GM11168 (cell line): ENCODE measurements around the gene UBA7.

ENCODE experiments used
- in situ Hi-C: fragments of 300-500 bp; cut with MboI; formaldehyde crosslinking; loops from one replicate; pipeline ENCODE4 v1.12.0; 2022; ENCODE audit warnings: low sequenced_read_pairs; ENCODE audit not compliant: unreplicated experiment

The UBA7 gene

DNA sequence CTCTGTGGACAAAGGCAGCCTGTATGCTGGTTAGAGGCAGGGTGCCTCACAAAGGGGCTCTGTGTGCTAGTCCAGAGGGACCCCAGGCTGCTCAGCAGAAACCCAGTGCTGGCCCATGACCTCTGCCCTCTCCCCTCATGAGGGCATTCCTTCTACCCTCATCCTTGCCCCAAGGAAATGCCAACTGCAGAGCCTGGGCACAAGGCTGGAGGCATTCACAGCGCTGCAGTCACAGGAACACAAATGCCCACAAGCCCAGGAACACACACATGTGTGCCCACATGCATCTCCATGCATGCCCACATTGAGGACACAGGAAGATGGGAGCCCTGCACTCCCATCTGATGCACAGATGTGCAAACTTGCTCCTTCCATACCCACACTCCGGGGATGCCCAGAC is 6.9 kb downstream of the UBA7 start:
- in situ Hi-C loops, result no loop called here

DNA sequence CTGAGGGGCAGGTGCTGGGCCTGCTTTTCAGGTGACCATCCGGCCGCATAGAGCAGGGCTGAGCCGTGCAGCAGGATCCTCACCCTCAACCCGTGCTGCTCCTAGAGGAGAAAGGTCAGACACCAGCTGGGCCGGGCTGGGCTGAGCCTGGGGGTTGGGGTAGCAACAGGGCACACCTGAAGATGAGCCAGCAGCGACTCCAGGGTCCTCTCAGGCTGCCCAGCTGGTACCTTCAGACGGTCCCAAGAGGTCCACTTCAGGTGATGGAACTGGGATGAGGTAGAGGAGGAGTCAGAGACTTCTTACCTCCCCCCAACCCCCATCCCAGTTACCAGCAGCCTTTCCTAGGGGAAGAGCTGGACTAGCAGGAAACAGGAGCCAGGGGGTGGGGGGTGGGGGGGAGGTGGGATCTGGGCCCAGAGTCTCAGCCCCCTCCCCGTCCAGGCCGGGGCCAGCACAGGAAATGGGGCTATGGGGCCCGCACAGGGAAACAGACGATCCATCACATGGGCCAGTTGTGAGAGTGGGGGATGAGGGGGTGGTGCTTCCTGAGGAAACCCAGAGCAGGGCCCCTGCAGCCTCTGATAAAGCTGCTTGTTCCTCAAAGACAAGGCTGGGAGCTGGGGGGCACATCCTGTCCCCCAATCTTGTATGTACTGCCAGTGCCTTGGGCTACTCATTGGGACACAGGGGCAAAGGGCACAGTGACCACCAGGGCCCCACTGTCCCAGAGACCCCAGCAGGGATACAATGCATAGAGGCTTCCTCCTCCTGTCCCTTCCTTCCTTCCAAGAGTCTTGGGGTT is 7.7 kb downstream of the UBA7 start:
- in situ Hi-C loops, result no loop called here

DNA sequence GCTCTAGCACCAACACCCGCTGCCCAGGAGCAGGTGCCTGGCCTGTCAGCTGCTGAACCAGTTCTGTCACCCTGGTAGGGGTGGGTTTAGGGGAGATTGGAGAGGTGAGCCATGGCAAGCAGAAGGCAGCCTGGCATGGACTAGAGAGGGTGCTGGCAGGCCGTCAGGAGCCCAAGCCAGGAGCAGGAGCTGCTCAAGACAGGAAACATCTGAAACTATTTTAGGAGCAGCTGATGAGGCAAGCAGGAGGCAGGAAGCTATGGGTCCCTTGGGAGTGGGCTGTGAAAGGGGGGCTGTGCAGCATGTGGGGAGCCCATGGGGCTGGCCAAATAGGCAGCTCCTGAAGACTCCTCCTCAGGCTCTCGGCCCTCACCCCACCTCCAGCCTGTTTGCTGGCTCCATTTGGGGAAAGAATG is 8.4 kb downstream of the UBA7 start:
- in situ Hi-C loops, result no loop called here

DNA sequence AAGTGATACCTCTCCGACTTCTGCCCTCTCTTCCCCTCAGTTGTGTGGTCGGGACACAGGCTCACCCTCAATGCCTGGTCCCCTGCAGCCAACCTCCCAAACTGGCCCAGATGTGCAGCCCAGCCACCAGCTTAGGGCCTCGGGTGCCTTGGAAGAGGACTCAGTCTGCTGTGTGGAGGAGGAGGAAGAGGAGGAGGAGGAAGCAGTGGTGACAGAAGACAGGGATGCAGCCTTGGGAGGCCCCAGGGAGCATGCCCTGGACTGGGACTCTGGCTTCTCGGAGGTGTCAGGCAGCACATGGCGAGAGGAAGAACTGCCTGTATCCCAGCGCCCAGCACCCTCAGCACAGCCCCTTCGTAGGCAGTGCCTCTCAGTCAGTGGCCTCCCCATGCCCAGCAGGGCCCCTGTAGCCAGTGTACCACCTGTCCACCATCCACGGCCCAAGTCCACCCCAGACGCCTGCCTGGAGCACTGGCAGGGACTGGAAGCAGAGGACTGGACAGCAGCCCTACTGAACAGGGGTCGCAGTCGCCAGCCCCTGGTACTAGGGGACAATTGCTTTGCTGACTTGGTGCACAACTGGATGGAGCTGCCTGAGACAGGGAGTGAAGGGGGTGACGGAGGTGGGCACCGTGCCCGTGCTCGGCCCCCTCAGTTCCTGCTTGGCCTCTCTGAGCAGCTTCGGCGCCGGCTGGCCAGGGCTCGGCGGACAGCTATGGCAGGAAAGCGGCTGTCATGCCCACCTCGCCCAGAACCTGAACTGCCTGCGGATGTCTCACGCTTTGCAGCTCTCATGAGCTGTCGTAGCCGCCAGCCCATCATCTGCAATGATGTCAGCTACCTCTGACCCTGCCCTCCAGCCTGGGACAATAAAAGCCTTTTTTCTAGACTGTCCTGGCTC is 9.4 kb downstream of the UBA7 start:
- in situ Hi-C loops, result no loop called here

DNA sequence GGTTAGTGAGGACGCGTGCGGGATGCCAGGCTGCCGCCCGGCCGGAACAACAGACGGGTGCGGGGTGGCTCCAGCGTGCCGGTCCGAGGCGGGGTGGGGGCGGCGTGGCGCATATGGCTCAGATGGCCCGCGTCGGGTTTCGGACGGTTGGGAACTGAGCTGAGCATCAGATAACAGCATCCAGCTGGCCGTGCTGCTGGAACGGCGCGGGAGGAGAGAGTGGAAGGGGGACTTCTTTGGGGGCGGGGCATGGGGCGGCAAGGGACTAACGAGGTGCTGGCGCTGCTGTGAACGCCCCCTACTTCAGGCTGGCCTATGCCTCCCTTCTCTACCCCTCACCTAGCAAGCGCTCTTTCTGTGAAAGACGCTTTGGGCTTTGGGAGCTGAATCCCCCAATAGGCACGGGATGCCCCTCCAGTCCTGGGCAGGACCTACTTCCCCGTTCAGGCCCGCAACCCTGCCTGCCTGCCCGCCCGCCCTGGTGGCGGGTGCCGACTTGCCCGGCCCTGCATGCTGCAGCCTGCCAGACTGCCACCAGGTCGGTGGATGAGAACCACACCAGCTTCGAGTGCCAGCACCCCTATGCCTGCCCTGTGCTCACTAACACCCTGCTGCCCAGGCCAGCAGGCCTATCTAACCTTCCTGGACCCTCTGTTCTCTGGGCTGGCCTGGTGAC is 10.2 kb downstream of the UBA7 start:
- in situ Hi-C loops, result no loop called here

DNA sequence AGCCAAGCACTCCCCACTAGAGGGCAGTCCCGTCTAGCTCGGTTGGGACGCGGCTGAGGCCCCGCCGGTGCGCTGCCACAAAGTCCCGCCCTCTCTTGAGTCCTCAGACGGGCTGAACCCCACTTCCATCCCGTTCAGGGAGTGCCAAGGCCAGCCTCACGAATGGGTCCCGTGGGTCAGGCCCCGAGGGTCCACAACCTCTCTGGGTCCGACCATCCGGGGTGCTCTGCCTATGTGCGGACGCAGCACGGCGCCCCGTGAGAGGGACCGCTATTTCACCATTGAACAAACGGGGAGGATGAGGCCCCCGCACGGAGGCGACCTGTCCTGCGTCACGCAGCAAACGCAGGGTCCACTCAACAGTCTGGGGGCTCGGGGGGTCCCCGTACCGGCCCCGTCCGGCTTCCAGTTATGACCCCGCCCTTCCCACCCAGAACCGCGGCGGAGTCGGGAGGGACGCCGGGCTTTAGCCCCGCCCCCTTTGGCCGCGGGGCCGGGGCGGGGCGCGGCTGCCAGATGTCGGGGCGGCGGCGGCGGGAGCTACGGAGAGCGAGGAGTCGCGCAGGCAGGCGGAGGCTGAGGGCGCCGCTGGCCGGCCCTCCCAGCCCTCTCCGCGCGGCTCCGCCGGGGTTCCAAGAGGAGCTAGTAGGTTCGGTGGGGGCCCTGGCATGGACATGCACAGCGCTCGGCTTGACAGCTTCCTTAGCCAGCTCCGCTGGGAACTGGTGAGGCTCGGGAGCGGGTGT is 10.9 kb downstream of the UBA7 start, which contains the start of gene INKA1:
TSS of gene INKA1 (plus strand) at position 543 of the 746 bp plus-strand sequence. CDS start at position 675, 132 bp downstream.
- in situ Hi-C loops, result no loop called here

DNA sequence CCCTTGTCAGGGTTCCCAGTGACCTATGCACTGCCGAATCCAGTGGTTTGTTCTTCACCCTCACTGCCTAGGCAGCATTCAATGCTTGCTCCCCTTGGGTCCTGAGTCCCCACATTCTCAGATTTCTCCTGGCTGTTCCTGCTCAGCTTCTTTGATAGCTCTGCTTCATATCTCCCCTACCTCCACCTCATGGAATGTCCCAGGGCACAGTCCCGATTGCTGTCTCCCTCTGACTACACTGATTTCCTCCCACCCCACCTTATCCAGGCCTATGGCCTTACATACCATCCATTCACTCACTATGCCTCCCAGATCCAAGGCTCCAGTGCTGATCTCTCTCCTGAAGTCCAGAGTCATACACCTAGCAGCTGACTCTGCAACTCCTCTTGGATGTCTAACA is 12.6 kb downstream of the UBA7 start:
- in situ Hi-C loops, result no loop called here

DNA sequence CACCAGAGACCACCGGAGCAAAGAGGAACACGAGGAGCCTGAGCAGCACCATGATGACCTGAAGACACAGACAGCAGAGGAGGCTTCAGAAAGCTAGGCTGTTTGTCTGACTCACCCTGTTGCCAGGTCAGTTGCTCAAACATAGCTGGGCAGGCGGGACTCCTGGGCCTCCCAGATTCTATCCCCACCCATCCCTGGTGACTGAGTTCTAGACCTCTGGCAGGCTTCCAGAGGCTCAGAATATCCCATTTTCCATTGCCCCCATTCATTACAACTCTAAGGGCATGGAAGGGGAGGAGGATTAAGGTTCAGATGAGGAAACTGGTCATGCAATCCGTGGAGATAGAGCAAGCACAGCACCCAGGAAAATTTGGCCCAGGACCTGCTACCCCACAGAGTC is 14.0 kb downstream of the UBA7 start, which contains the start of gene CDHR4:
TSS of gene CDHR4 (minus strand) at position 113 of the 400 bp plus-strand sequence. CDS start at position 52, 61 bp downstream.
- in situ Hi-C loops, result no loop called here

DNA sequence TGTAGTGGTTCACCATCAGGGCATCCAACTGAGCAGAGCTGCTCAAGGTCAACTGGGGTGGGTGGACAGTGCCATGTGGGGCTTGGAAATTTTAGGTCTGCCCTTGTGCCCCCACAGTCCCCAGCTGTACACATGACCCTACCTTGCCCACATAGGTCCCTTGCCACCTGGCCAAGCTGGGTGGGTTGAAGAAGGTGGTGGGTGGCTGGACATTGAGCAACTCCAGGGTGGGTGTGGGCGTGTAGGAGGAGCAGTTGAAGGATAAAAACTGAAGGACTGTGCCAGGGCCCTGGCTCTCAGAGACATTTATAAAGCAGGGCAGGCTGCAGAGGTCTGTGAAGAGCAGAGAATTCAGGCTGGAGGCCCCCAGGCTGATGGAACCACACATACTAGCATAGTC is 14.6 kb downstream of the UBA7 start:
- in situ Hi-C loops, result no loop called here

DNA sequence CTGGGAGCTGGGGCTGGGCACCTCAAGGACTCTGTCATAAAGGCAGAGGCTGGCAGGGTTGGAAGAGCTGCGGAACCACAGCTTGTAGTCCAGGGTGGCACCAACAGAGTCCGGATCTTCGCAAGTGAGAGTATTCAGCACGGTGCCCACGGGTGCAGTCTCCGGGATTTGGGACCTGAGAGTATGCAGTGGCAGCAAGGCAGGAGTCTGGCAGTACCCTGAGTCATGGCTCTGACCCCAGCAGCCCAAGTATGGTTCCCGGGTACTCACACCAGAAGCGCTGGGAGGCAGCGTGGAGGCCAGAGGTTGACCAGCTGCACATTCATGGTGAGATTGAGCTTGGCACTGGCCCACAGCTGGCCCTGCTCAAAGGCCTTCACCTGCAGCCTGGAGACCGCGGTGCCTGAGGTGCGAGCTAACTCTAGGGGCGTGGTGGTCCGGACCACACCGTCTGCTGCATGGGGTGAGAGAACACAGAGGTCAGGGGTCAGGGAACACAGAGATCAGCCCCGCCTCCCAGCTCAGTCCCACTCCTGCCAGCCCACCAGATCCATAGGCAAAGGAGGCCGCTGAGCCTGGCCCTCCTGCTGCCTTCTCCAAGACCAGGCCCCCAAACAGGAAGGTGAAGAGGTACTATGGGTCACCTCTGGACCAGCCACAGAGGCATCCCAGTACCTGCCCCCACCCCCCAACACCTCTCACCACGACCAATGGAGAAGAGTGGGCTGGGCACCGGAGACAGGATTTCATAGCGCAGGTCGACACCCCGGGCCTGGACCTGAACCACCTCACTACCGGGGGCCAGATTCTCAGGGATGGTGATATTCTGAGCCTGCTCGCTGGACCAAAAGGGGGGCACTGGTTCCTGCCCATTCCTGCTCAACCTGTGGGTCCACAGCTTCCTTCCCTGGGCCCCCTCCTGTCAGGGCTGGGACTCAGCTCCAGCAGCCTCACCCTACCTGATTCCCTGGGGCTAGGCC is 18.5 kb downstream of the UBA7 start:
- in situ Hi-C loops, result no loop called here

DNA sequence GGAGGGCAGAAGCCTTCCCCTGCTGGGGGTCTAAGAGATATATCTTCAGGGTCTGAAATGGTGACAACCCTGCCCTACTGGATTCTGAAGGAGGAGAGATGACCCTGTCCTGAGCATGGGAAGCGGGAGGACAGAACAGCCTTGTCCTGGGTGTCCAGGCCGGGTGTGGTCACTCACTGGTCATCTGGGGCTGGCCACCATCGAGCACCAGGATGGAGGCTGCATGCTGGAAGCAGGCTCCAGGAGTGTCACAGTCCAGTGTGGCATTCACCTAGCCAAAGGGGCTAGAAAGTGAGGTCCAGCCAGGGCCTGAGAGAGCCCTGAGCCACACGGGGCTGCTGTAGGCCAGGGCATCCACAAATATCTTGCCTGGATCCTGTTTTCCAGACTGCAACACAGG is 19.3 kb downstream of the UBA7 start:
- in situ Hi-C loops, result no loop called here

DNA sequence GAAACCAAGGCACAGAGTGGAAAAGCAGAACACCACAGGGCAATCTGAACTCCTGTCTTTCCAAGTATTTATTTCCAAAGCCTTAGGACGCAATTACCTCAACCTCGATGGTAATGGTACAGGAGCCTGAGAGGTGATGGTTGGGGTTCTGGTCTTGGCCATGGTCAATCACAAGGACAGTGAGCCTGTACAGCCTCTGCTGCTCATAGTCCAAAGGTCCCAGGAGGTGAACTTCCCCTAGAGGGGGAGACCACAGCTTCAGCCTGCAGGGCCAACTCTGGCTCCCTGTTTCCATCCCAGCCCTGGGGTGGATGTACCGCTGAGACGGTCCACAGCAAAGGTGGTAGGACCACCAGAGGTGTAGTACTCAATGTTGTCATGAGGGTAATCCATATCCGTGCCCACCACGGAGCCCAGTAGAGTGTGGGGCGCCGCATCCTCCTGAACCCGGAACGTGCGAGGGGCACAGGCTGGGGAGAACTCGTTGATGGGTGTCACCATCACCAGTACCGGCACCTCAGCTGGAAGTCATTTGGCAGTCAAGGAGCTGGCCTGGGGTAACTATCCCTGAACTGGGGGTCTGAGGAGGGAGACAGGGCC is 20.2 kb downstream of the UBA7 start:
- in situ Hi-C loops, result no loop called here

DNA sequence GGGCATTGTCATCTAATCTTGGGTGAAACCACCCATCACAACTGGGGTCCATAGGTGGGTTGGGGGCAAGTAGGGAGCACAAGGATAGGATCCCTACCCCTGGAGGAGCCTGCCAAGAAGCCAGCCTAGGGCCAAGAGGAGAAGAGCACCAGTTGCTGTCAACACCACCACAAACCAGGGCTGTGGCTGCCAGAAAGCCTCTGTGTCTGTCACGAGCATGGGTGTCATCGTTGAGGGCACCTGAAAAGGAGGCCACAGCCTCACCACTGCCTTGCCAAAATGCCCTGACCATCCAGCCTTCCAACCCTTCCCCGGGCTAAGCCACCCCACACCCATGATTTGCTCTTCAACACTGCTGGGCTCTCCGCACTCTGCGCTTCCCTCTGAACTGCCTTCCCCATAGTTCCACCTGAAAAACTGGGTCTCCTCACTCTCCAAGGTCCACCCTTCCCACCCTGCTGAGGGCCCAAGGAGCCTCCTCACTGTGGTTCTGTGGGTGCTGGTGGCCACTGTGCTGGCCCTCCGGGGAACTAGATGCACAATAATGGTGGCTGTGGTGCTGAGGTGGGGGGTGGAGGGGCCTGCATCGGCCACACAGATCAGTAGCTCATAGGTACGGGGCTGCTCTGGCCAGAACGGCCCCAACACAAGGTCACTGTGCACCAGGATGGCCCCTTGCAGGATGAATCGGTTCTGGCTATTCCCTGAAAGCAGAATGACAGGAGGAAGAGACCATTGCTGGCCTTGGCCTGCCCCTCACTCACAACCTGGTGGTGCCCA is 21.2 kb downstream of the UBA7 start:
- in situ Hi-C loops, result no loop called here

DNA sequence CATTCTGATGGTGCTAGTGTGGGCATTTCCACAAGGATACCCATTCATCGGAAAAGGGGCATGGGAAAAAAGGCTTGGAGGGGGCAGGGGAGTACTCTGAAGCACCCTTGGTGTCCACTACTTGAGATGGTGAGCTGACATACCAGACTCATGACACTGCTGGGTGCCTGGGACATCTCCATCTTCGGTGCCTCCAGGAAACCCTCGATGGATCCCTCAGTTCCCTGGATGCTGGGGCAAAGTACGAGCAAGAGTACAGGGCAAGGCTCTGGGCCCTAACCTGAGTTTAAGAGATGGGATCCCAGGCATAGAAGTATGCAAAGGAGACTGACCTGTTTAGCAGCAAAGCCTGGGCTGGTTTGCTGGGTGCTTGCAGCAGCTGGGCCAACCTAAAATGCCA is 22.2 kb downstream of the UBA7 start:
- in situ Hi-C loops, result no loop called here

DNA sequence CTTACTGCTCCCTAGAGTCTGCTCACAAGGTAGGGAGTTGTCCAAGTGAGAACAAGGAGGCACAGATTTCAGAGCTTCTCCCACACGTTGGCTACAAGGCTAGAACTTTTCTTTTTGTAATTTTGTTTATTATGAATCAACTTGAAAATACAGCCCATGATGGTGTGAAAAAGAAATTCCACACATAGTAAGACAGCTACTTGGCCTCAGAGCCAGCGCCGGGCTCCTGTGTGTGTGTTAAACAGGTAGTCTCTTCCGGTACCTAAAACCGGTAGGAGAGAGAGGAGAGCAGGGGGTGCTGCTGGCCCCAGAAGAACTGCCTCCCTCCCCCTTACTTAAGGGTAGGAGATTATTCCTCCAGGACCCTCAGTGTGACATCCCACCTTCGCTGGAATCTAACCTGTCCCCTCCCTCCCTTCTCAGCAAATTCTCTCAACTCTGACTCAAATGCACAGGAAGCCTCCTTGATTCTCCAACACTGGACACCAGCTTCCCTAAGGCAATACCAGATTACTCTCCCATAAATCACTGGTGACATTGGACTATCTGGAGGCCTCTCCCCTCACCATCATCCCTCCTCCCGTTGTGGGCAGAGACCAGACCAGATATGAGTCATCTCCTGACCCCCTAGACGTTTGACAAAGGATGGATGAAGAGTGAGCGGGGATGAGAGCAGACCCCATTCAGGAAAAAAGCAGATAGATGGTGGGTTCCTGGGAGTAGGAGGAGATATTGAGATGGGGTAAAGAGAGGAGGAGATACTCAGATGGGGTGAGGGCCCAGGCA is 22.9 kb downstream of the UBA7 start:
- in situ Hi-C loops, result no loop called here

DNA sequence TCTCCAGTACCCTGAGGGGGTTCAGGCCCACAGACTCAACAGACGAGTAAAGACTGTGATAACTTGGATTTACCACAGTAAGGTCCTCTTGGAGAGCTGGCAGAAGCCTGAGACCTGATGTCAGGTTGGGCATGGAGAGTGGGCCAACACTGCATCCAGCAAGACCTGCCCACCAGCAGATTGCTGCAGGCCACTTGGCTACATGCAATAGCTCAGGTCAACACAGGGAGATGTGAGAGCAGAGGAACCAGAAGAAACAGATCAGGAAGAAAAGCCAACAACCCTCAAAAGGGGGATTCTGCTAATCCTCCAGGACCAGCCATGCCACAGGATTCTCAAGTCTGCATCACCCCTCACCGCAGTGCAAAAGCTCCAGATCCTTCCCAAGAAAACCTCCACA is 25.7 kb downstream of the UBA7 start:
- in situ Hi-C loops, result no loop called here

DNA sequence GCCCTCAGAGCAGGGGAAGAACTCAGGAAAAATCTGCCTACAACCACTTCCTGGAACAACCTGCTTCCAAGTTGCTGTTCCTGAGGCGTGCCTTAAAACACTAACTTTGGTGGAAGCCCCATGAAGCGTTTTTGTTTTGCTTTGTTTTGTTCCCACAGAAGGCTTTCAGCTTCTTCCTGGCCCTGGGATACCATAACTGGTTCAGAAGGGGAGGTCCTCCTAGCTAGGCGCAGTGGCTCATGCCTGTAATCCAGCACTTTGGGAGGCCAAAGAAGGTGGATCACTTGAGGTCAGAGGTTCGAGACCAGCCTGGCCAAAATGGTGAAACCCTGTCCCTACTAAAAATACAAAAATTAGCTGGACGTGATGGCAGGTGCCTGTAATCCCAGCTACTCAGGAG is 26.2 kb downstream of the UBA7 start:
- in situ Hi-C loops, result no loop called here
